NCI-H446 treated with DMSO at 0.1 percent for 48 hours (cell line): ENCODE measurements around the gene SELENOK.
"Not testable (repeated sequence)": the region's sequence is repeated elsewhere in the genome, so short reads cannot be mapped to it uniquely, and the experiment has no call there.

ENCODE experiments used
- DNase-seq: peaks from one replicate; lab custom pipeline; 2025; lab: John Stamatoyannopoulos, UW

Gene SELENOK

GRCh38 chr3:53891497-53892285 is at the start of gene SELENOK:
Gene SELENOK (minus strand): TSS chr3:53891859.
- peak; percentile 95 for DNase-seq

GRCh38 chr3:53941184-53941583 is 49.5 kb upstream of the SELENOK start:
- no peak for DNase-seq

- DNase-seq: no peak
These were observed 49.0 kb upstream of the SELENOK start for GRCh38 chr3:53940623-53941022.

GRCh38 chr3:53939813-53940212 is 48.2 kb upstream of the SELENOK start:
- DNase-seq: no peak

GRCh38 chr3:53939086-53939582 is 47.5 kb upstream of the SELENOK start:
- no peak for DNase-seq

GRCh38 chr3:53938645-53939044 is 47.0 kb upstream of the SELENOK start:
- peak; percentile 0 for DNase-seq

- DNase-seq: no peak
These were observed 44.7 kb upstream of the SELENOK start for GRCh38 chr3:53936347-53936746.

GRCh38 chr3:53935283-53935901 is 43.7 kb upstream of the SELENOK start:
- DNase-seq: no peak

- DNase-seq: not testable (repeated sequence)
These were observed 35.7 kb upstream of the SELENOK start for GRCh38 chr3:53927208-53927872.

GRCh38 chr3:53921296-53921695 is 29.6 kb upstream of the SELENOK start:
- no peak for DNase-seq

GRCh38 chr3:53919741-53920140 is 28.1 kb upstream of the SELENOK start:
- DNase-seq: no peak

- no peak for DNase-seq
These were observed 21.7 kb upstream of the SELENOK start for GRCh38 chr3:53913401-53913800.

GRCh38 chr3:53902711-53903110 is 11.1 kb upstream of the SELENOK start:
- no peak for DNase-seq

GRCh38 chr3:53902067-53902466 is 10.4 kb upstream of the SELENOK start:
- DNase-seq: no peak

- no peak for DNase-seq
These were observed 9.1 kb upstream of the SELENOK start for GRCh38 chr3:53900666-53901331.

GRCh38 chr3:53899750-53900149 is 8.1 kb upstream of the SELENOK start:
- no peak for DNase-seq

- no peak for DNase-seq
These were observed 603 bp upstream of the SELENOK start for GRCh38 chr3:53892286-53892637.

- no peak for DNase-seq
These were observed 758 bp downstream of the SELENOK start for GRCh38 chr3:53890726-53891475.

GRCh38 chr3:53888232-53888631 is 3.4 kb downstream of the SELENOK start:
- DNase-seq: no peak

- DNase-seq: no peak
These were observed 4.2 kb downstream of the SELENOK start for GRCh38 chr3:53887446-53887845.

GRCh38 chr3:53885239-53885638 is 6.4 kb downstream of the SELENOK start:
- DNase-seq: no peak

GRCh38 chr3:53884623-53885022 is 7.0 kb downstream of the SELENOK start:
- no peak for DNase-seq
